Mesothelial cell of epicardium (in vitro differentiated cells): ENCODE data around the gene FGD3. TPM values are rescaled to one million over a fixed set of nuclear protein-coding genes. Genes with fewer than 3 reads are reported as not detected.

Source experiments
- DNase-seq, 2 experiments: peaks; one replicate each; pipeline ENCODE4 v3.0.0; 2021; ENCODE audit warnings: low spot score in 2 of 2; ENCODE audit not compliant: unreplicated experiment in 2 of 2
- H3K27ac Mint-ChIP-seq: 2 replicates; pipeline ENCODE4 v1.8.0; 2021; ENCODE audit warnings: mixed read lengths
- H3K27me3 Mint-ChIP-seq: 2 replicates; pipeline ENCODE4 v1.8.0; 2021; ENCODE audit warnings: low read depth, mixed read lengths
- H3K36me3 Mint-ChIP-seq: 2 replicates; pipeline ENCODE4 v1.8.0; 2021; ENCODE audit warnings: mixed read lengths
- H3K4me1 Mint-ChIP-seq: 2 replicates; pipeline ENCODE4 v1.8.0; 2021; ENCODE audit warnings: mixed read lengths
- H3K4me3 Mint-ChIP-seq: 2 replicates; pipeline ENCODE4 v1.8.0; 2021; ENCODE audit warnings: mild to moderate bottlenecking, moderate library complexity, mixed read lengths
- H3K9me3 Mint-ChIP-seq: 2 replicates; pipeline ENCODE4 v1.8.0; 2021; ENCODE audit warnings: mixed read lengths
- total RNA-seq: library from RNA; stranded (reverse); gene quantifications from 3 replicates; pipeline ENCODE4 v1.2.1, GENCODE V29; 2021
- TF ChIP-seq, protein P1 (sequence below): fragments of 200-600 bp; sonication (generic); IDR thresholded peaks from one replicate; pipeline ENCODE4 v1.5.0; 2021; ENCODE audit warnings: antibody characterized with exemption; ENCODE audit not compliant: unreplicated experiment

The FGD3 gene
- total RNA-seq, 1 donor from 2014 or later = 36.3 TPM

DNA sequence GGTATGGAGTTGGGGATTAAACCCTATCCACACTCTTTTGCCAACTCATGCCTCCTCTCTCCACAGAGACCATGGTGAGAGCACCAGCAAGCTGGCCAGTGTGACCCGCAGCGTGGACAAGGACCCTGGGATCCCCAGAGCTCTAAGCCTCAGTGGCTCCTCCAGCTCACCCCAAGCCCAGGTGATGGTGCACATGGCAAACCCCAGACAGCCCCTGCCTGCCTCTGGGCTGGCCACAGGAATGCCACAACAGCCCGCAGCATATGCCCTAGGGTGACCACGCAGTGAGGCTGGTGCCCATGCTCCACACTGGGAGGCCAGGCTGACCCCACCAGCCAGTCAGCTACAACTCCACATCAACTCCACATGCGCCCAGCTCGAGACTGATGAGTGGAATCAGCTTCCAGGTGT is 137.2 kb downstream of the FGD3 start:
- no peaks in the 10 kb centered on the region for H3K27me3 Mint-ChIP-seq
- H3K27ac Mint-ChIP-seq = no peak overlapping the region
- H3K36me3 Mint-ChIP-seq = peaks cover 1% of the 10 kb centered on the region
- DNase-seq = no peak
- H3K4me3 Mint-ChIP-seq = no peak overlapping the region
- TF ChIP-seq, protein P1, sequence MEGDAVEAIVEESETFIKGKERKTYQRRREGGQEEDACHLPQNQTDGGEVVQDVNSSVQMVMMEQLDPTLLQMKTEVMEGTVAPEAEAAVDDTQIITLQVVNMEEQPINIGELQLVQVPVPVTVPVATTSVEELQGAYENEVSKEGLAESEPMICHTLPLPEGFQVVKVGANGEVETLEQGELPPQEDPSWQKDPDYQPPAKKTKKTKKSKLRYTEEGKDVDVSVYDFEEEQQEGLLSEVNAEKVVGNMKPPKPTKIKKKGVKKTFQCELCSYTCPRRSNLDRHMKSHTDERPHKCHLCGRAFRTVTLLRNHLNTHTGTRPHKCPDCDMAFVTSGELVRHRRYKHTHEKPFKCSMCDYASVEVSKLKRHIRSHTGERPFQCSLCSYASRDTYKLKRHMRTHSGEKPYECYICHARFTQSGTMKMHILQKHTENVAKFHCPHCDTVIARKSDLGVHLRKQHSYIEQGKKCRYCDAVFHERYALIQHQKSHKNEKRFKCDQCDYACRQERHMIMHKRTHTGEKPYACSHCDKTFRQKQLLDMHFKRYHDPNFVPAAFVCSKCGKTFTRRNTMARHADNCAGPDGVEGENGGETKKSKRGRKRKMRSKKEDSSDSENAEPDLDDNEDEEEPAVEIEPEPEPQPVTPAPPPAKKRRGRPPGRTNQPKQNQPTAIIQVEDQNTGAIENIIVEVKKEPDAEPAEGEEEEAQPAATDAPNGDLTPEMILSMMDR = no peak
- peaks cover 5% of the 10 kb centered on the region for H3K4me1 Mint-ChIP-seq
- no peaks in the 10 kb centered on the region for H3K9me3 Mint-ChIP-seq

DNA sequence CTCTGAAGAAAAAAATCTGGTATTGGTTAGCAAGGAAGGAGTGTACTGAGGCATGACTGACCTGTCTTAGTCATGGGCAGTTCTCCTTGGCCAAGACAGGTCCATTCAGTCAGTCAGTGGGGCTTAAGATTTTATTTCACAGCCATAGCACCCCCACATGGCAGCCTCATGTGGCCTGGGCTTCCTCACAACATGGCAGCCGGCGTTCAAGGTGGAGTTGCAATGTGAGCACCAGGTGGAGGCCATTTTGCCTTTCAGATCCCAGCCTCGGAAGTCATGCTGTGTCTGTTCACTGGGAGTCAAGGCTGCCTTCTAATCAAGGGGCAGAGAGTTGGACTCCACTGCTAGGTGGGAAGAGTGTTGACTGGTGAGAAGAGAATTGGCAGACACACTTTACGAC is 138.4 kb downstream of the FGD3 start:
- no peak overlapping the region for H3K27ac Mint-ChIP-seq
- DNase-seq = no peak
- peaks cover 9% of the 10 kb centered on the region for H3K4me1 Mint-ChIP-seq

More for the DNA sequence above, 138.4 kb downstream of the FGD3 start:
- TF ChIP-seq, protein P1 = no peak
- H3K4me3 Mint-ChIP-seq = no peak overlapping the region
- peaks cover 1% of the 10 kb centered on the region for H3K36me3 Mint-ChIP-seq
- no peaks in the 10 kb centered on the region for H3K9me3 Mint-ChIP-seq
- no peaks in the 10 kb centered on the region for H3K27me3 Mint-ChIP-seq

Other genes starting within 250 kb of the FGD3 start
- gene BICD2, start 182.7 kb upstream of the FGD3 start, total RNA-seq = 29.4 to 30.4 TPM (median 30.2 TPM) in 3 replicates
- 12.2 to 14.2 TPM (median 13.5 TPM) in 3 replicates for gene ZNF484, start 69.5 kb upstream of the FGD3 start, total RNA-seq
- 2.4 to 3.2 TPM (median 3.1 TPM) in 3 replicates for gene SUSD3, start 111.2 kb downstream of the FGD3 start, total RNA-seq
- 19.4 to 22.6 TPM (median 20.1 TPM) in 3 replicates for gene CARD19, start 148.7 kb downstream of the FGD3 start, total RNA-seq
- gene NINJ1, start 186.7 kb downstream of the FGD3 start, total RNA-seq = 33.7 to 35.6 TPM (median 34.7 TPM) in 3 replicates
- gene WNK2, start 236.6 kb downstream of the FGD3 start, total RNA-seq = 57.0 to 66.0 TPM (median 57.5 TPM) in 3 replicates